DMS153 treated with DMSO at 0.1 percent for 48 hours (cell line): ENCODE results near the gene UPB1.

Experiments used
- DNase-seq: peaks from one replicate; lab custom pipeline; 2025; ENCODE audit not compliant: unreplicated experiment; lab: John Stamatoyannopoulos, UW

UPB1 gene

GRCh38 chr22:24559471-24559870 lies 64.3 kb downstream of the UPB1 start:
- DNase-seq = no peak

- DNase-seq = no peak
These were observed 68.1 kb downstream of the UPB1 start for GRCh38 chr22:24563246-24563645.

GRCh38 chr22:24564376-24565058 lies 69.4 kb downstream of the UPB1 start:
- no peak for DNase-seq

GRCh38 chr22:24565077-24565476 lies 69.9 kb downstream of the UPB1 start:
- DNase-seq = no peak

- DNase-seq = no peak
These were observed 71.9 kb downstream of the UPB1 start for GRCh38 chr22:24566899-24567511.

GRCh38 chr22:24567668-24568067 lies 72.5 kb downstream of the UPB1 start:
- DNase-seq = no peak

- no peak for DNase-seq
These were observed 76.1 kb downstream of the UPB1 start for GRCh38 chr22:24571266-24571665.

- no peak for DNase-seq
These were observed 81.6 kb downstream of the UPB1 start for GRCh38 chr22:24576778-24577177.
